ENCODE measurements around the gene CCDC197.

CCDC197 gene

GRCh38 chr14:94045101-94045500 is 48.0 kb downstream of the CCDC197 start:
- no peak for DNase-seq

- peak; percentile 14 for DNase-seq
These were observed 48.7 kb downstream of the CCDC197 start for GRCh38 chr14:94045563-94046345.

- DNase-seq: no peak
These were observed 49.7 kb downstream of the CCDC197 start for GRCh38 chr14:94046696-94047250.

GRCh38 chr14:94047581-94047980 is 50.5 kb downstream of the CCDC197 start:
- DNase-seq: no peak

- DNase-seq: no peak
These were observed 51.9 kb downstream of the CCDC197 start for GRCh38 chr14:94048691-94049624.

GRCh38 chr14:94049625-94050023 is 52.5 kb downstream of the CCDC197 start:
- no peak for DNase-seq

GRCh38 chr14:94050231-94050880 is 53.3 kb downstream of the CCDC197 start:
- DNase-seq: no peak

GRCh38 chr14:94051115-94051514 is 54.0 kb downstream of the CCDC197 start:
- DNase-seq: no peak

GRCh38 chr14:94051779-94052178 is 54.7 kb downstream of the CCDC197 start:
- DNase-seq: no peak

GRCh38 chr14:94052199-94052598 is 55.1 kb downstream of the CCDC197 start:
- no peak for DNase-seq

- no peak for DNase-seq
These were observed 55.6 kb downstream of the CCDC197 start for GRCh38 chr14:94052662-94053061.

GRCh38 chr14:94054401-94054800 is 57.3 kb downstream of the CCDC197 start:
- no peak for DNase-seq

- no peak for DNase-seq
These were observed 57.8 kb downstream of the CCDC197 start for GRCh38 chr14:94054936-94055335.

GRCh38 chr14:94056579-94057308 is 59.6 kb downstream of the CCDC197 start:
- DNase-seq: no peak

- no peak for DNase-seq
These were observed 61.1 kb downstream of the CCDC197 start for GRCh38 chr14:94058128-94058673.

Measured in activated CD4-positive, CD25-positive, alpha-beta regulatory T cell treated with anti-CD3 and anti-CD28 coated beads, Interleukin-2, amount 50 U/mL, for 72 hours (primary cell).